GM19351 (cell line): ENCODE results near the gene PLEKHF1.
"Not testable (repeated sequence)": the region's sequence is repeated elsewhere in the genome, so short reads cannot be mapped to it uniquely, and the experiment has no call there.

Source experiments
- ATAC-seq: cut with Tn5 transposase; IDR thresholded peaks from one replicate; pipeline ENCODE4 v1.9.1; 2021; ENCODE audit warnings: mild to moderate bottlenecking, moderate library complexity; ENCODE audit not compliant: unreplicated experiment

Gene PLEKHF1

GRCh38 chr19:29665215-29665825 lies at the start of gene PLEKHF1:
Gene PLEKHF1, plus strand, starts transcription at chr19:29665461. Its CDS starts 8,379 bp downstream, at chr19:29673840.
- peak; percentile 87 for ATAC-seq

- no peak for ATAC-seq
These were observed 49.3 kb upstream of the PLEKHF1 start for GRCh38 chr19:29615891-29616425.

- ATAC-seq, result no peak
These were observed 48.7 kb upstream of the PLEKHF1 start for GRCh38 chr19:29616541-29616940.

- no peak for ATAC-seq
These were observed 47.6 kb upstream of the PLEKHF1 start for GRCh38 chr19:29617366-29618266.

- no peak for ATAC-seq
These were observed 46.8 kb upstream of the PLEKHF1 start for GRCh38 chr19:29618434-29618833.

GRCh38 chr19:29618871-29619270 lies 46.4 kb upstream of the PLEKHF1 start:
- no peak for ATAC-seq

- ATAC-seq, result no peak
These were observed 44.3 kb upstream of the PLEKHF1 start for GRCh38 chr19:29620931-29621351.

GRCh38 chr19:29622166-29623070 lies 42.8 kb upstream of the PLEKHF1 start:
- no peak for ATAC-seq

- peak; percentile 60 for ATAC-seq
These were observed 41.4 kb upstream of the PLEKHF1 start for GRCh38 chr19:29623726-29624488.

GRCh38 chr19:29624489-29625185 lies 40.6 kb upstream of the PLEKHF1 start:
- no peak for ATAC-seq

- no peak for ATAC-seq
These were observed 40.0 kb upstream of the PLEKHF1 start for GRCh38 chr19:29625186-29625651.

- no peak for ATAC-seq
These were observed 38.9 kb upstream of the PLEKHF1 start for GRCh38 chr19:29626386-29626785.

GRCh38 chr19:29626832-29627231 lies 38.4 kb upstream of the PLEKHF1 start:
- ATAC-seq, result not testable (repeated sequence)

GRCh38 chr19:29628661-29629385 lies 36.4 kb upstream of the PLEKHF1 start:
- no peak for ATAC-seq

GRCh38 chr19:29629836-29630534 lies 35.3 kb upstream of the PLEKHF1 start:
- no peak for ATAC-seq

GRCh38 chr19:29630655-29631054 lies 34.6 kb upstream of the PLEKHF1 start:
- ATAC-seq, result no peak

- ATAC-seq, result no peak
These were observed 33.8 kb upstream of the PLEKHF1 start for GRCh38 chr19:29631450-29631849.

- no peak for ATAC-seq
These were observed 31.3 kb upstream of the PLEKHF1 start for GRCh38 chr19:29634002-29634401.
